ENCODE results near the gene PCDHA1.
A peak's percentile ranks its signal among the peaks of the same experiment; 100 is the strongest.

Gene PCDHA1

DNA sequence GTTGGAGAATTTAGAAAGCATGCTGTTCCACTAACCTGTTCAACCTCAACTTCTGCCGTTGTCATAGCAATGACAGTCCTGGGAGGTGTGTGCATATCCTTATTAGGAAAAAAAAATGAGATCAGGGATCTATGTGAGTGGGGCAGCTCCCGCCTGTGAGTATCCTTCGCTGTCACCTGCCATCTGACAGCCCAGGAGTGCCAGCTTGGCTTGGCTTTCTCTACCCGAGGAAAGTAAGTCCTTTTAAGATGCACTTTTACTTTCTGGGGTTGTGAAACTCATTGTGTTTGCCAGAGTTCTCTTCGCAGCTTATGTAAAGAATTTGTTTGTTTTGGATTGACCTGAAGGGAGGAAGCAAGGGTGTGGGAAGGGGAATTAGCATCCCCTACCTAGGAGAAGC is 202.2 kb downstream of the PCDHA1 start:
- Histone ChIP-seq H2BK12ac (ENCODE audit: low read length) (no peak overlapping the region), H3K4me1 (ENCODE audit: control insufficient read depth in 1 of 2, insufficient read depth in 2 of 2, low read length in 2 of 2) (peaks cover 9 to 34% of the 10 kb centered on the region in 2 experiments), H3K9ac (ENCODE audit: low read length) (peak overlapping the region; percentile 13), H2BK5ac (ENCODE audit: low read depth, low read length, poor library complexity) (peak overlapping the region; percentile 22), H4K12ac (ENCODE audit: low read depth, low read length) (no peak overlapping the region), H4K91ac (ENCODE audit: low read depth, low read length) (no peak overlapping the region), H3K4me3 (ENCODE audit: low read depth, low read length) (no peak overlapping the region), H3K79me1 (ENCODE audit: low read length) (peaks cover 20% of the 10 kb centered on the region), H4K8ac (ENCODE audit: low read depth, low read length) (no peak overlapping the region), H3K9me3 (ENCODE audit: insufficient read depth, low read depth, low read length) (no peaks in the 10 kb centered on the region), H3K23ac (ENCODE audit: low read length) (no peak overlapping the region), H3K79me2 (ENCODE audit: control insufficient read depth, insufficient read depth, low read length, poor library complexity) (no peaks in the 10 kb centered on the region), H2AFZ (ENCODE audit: insufficient read depth, low read length, poor library complexity) (no peak overlapping the region), H2BK120ac (ENCODE audit: insufficient read depth, low read length, poor library complexity) (peak overlapping the region; percentile 38), H3K4me2 (ENCODE audit: low read length) (peak overlapping the region; percentile 74), H3K36me3 (ENCODE audit: control insufficient read depth in 1 of 2, insufficient read depth in 2 of 2, low read length in 2 of 2) (no peaks in the 10 kb centered on the region), H3K14ac (ENCODE audit: low read length) (no peak overlapping the region), H2AK5ac (ENCODE audit: low read length) (no peak overlapping the region), H3K27ac (ENCODE audit: low read depth, low read length) (peak overlapping the region; percentile 79), H3K4ac (ENCODE audit: low read depth, low read length) (no peak overlapping the region), H3K27me3 (ENCODE audit: insufficient read depth, low read length) (no peaks in the 10 kb centered on the region), H3K18ac (ENCODE audit: low read length) (no peak overlapping the region)
- DNase-seq = no peak
- WGBS (ENCODE audit: extremely low coverage, insufficient coverage, insufficient read length) = no CpG with 5 or more reads among the region's 5 CpGs

DNA sequence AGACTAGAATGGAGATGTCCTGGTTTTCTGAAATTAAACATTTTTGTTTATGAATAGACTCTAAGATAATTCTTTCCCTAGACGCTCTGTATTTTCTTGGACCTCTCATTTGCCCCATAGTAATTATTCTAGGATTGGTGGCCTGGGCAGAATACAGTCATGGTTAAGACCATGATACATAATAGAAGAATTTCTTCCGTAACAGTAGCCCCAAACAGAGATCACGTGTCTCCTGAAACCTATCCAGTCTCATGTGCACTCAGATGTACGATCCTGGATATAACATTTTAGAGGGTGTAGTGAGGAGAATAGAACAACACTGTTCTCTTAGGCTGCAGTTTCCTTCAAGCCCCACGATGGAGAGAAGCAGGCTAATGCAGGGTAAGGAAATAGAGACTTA is 202.7 kb downstream of the PCDHA1 start:
- Histone ChIP-seq H2AK5ac (ENCODE audit: low read length) (no peak overlapping the region), H2BK12ac (ENCODE audit: low read length) (peak overlapping the region; percentile 90), H3K4ac (ENCODE audit: low read depth, low read length) (peak overlapping the region; percentile 30), H3K9ac (ENCODE audit: low read length) (no peak overlapping the region), H3K4me2 (ENCODE audit: low read length) (peak overlapping the region; percentile 10), H3K27ac (ENCODE audit: low read depth, low read length) (peak overlapping the region; percentile 27), H4K12ac (ENCODE audit: low read depth, low read length) (no peak overlapping the region), H3K14ac (ENCODE audit: low read length) (peak overlapping the region; percentile 48), H3K27me3 (ENCODE audit: insufficient read depth, low read length) (no peaks in the 10 kb centered on the region), H3K36me3 (ENCODE audit: control insufficient read depth in 1 of 2, insufficient read depth in 2 of 2, low read length in 2 of 2) (no peaks in the 10 kb centered on the region), H3K18ac (ENCODE audit: low read length) (no peak overlapping the region), H2BK5ac (ENCODE audit: low read depth, low read length, poor library complexity) (no peak overlapping the region), H3K79me2 (ENCODE audit: control insufficient read depth, insufficient read depth, low read length, poor library complexity) (no peaks in the 10 kb centered on the region), H3K4me3 (ENCODE audit: low read depth, low read length) (no peak overlapping the region), H2BK120ac (ENCODE audit: insufficient read depth, low read length, poor library complexity) (no peak overlapping the region), H4K8ac (ENCODE audit: low read depth, low read length) (no peak overlapping the region), H4K91ac (ENCODE audit: low read depth, low read length) (no peak overlapping the region), H2AFZ (ENCODE audit: insufficient read depth, low read length, poor library complexity) (no peak overlapping the region), H3K4me1 (ENCODE audit: control insufficient read depth in 1 of 2, insufficient read depth in 2 of 2, low read length in 2 of 2) (peaks cover 9 to 34% of the 10 kb centered on the region in 2 experiments), H3K9me3 (ENCODE audit: insufficient read depth, low read depth, low read length) (no peaks in the 10 kb centered on the region), H3K23ac (ENCODE audit: low read length) (no peak overlapping the region), H3K79me1 (ENCODE audit: low read length) (peaks cover 20% of the 10 kb centered on the region)
- WGBS (ENCODE audit: extremely low coverage, insufficient coverage, insufficient read length) = no CpG with 5 or more reads among the region's 5 CpGs
- no peak for DNase-seq

DNA sequence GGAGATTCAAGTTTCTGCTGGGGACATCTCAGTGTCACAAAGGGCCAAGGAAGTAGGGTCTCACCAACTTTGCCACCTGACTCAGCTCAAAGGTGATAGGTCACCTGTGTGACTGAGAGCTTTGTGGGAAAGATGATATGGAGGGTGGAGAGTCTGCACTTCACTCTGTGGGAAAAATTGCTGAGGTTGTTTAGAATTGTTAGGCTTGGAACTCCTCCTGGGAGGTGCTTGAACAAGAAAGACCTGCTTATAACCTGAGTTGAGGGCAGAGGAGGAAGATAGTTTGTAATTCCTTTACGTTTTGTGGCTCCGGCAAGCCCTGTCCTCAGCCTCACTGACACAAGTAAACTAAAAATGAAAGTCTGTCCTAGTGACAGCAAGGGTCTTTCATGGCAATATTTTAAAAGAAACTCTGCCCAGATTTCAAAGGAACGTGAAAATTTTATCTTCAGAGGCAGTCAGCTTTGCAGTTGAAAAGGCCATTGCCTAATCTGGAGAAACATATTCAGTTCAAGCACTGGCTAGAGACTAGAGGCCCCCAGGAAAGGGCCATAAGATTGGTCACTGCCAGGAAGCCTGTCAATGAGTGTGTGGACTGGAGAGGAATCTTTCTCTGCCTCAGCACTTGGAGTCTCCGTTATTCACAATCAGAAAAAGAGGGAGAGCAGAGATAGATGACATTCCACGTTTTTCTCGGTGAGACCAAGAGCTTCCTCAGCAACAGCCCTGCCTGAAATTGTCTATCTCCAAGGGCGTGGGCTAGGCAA is 203.5 kb downstream of the PCDHA1 start:
- no peak for DNase-seq
- no peak overlapping the region for H2AK5ac ChIP-seq (ENCODE audit: low read length)
- peak overlapping the region; percentile 41 for H2BK120ac ChIP-seq (ENCODE audit: insufficient read depth, low read length, poor library complexity)
- no peak overlapping the region for H3K4ac ChIP-seq (ENCODE audit: low read depth, low read length)
- H3K36me3 ChIP-seq (ENCODE audit: control insufficient read depth in 1 of 2, insufficient read depth in 2 of 2, low read length in 2 of 2) = no peaks in the 10 kb centered on the region
- H4K91ac ChIP-seq (ENCODE audit: low read depth, low read length) = no peak overlapping the region
- H3K18ac ChIP-seq (ENCODE audit: low read length) = no peak overlapping the region
- WGBS (ENCODE audit: extremely low coverage, insufficient coverage, insufficient read length) = no CpG with 5 or more reads among the region's 7 CpGs
- no peaks in the 10 kb centered on the region for H3K79me2 ChIP-seq (ENCODE audit: control insufficient read depth, insufficient read depth, low read length, poor library complexity)
- peak overlapping the region; percentile 62 for H3K4me2 ChIP-seq (ENCODE audit: low read length)
- no peak overlapping the region for H2AFZ ChIP-seq (ENCODE audit: insufficient read depth, low read length, poor library complexity)
- H3K27me3 ChIP-seq (ENCODE audit: insufficient read depth, low read length) = no peaks in the 10 kb centered on the region
- no peak overlapping the region for H3K23ac ChIP-seq (ENCODE audit: low read length)
- peaks cover 9 to 32% of the 10 kb centered on the region in 2 experiments for H3K4me1 ChIP-seq (ENCODE audit: control insufficient read depth in 1 of 2, insufficient read depth in 2 of 2, low read length in 2 of 2)
- no peak overlapping the region for H3K14ac ChIP-seq (ENCODE audit: low read length)
- H4K8ac ChIP-seq (ENCODE audit: low read depth, low read length) = peak overlapping the region; percentile 12
- peak overlapping the region; percentile 66 for H3K27ac ChIP-seq (ENCODE audit: low read depth, low read length)
- peak overlapping the region; percentile 61 for H2BK12ac ChIP-seq (ENCODE audit: low read length)
- no peaks in the 10 kb centered on the region for H3K9me3 ChIP-seq (ENCODE audit: insufficient read depth, low read depth, low read length)
- peak overlapping the region; percentile 69 for H3K9ac ChIP-seq (ENCODE audit: low read length)
- peaks cover 20% of the 10 kb centered on the region for H3K79me1 ChIP-seq (ENCODE audit: low read length)
- H4K12ac ChIP-seq (ENCODE audit: low read depth, low read length) = no peak overlapping the region
- no peak overlapping the region for H3K4me3 ChIP-seq (ENCODE audit: low read depth, low read length)
- no peak overlapping the region for H2BK5ac ChIP-seq (ENCODE audit: low read depth, low read length, poor library complexity)

DNA sequence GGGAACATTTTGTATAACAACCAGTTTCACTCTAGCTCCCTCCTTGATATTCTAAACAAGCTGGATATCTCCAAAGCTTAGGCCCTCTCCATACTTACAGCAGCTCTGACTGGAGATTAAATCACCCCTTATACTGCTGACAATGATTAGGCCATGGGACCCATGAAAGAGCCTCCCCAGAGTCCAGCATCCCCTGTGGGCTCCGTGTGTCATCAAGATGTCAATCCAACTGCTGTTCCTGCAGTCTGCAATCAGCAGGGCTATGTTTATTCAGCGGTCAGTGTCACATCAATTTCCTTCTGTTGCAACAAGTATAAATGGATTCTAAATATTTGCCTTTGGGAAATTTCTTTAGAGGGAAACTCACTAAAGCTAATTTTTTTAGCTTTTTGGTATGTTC is 206.9 kb downstream of the PCDHA1 start:
- no peak for DNase-seq
- Histone ChIP-seq H3K27ac (ENCODE audit: low read depth, low read length) (no peak overlapping the region), H3K9me3 (ENCODE audit: insufficient read depth, low read depth, low read length) (no peaks in the 10 kb centered on the region), H4K8ac (ENCODE audit: low read depth, low read length) (no peak overlapping the region), H3K14ac (ENCODE audit: low read length) (no peak overlapping the region), H2AFZ (ENCODE audit: insufficient read depth, low read length, poor library complexity) (no peak overlapping the region), H3K18ac (ENCODE audit: low read length) (no peak overlapping the region), H2BK5ac (ENCODE audit: low read depth, low read length, poor library complexity) (no peak overlapping the region), H4K91ac (ENCODE audit: low read depth, low read length) (no peak overlapping the region), H3K4me3 (ENCODE audit: low read depth, low read length) (no peak overlapping the region), H2BK120ac (ENCODE audit: insufficient read depth, low read length, poor library complexity) (no peak overlapping the region), H3K4me2 (ENCODE audit: low read length) (no peak overlapping the region), H3K4ac (ENCODE audit: low read depth, low read length) (no peak overlapping the region), H3K36me3 (ENCODE audit: control insufficient read depth in 1 of 2, insufficient read depth in 2 of 2, low read length in 2 of 2) (no peaks in the 10 kb centered on the region), H3K27me3 (ENCODE audit: insufficient read depth, low read length) (no peaks in the 10 kb centered on the region), H2BK12ac (ENCODE audit: low read length) (no peak overlapping the region), H3K79me1 (ENCODE audit: low read length) (peaks cover 8% of the 10 kb centered on the region), H4K12ac (ENCODE audit: low read depth, low read length) (no peak overlapping the region), H3K4me1 (ENCODE audit: control insufficient read depth in 1 of 2, insufficient read depth in 2 of 2, low read length in 2 of 2) (peaks cover 5 to 18% of the 10 kb centered on the region in 2 experiments), H3K9ac (ENCODE audit: low read length) (no peak overlapping the region), H2AK5ac (ENCODE audit: low read length) (no peak overlapping the region), H3K79me2 (ENCODE audit: control insufficient read depth, insufficient read depth, low read length, poor library complexity) (no peaks in the 10 kb centered on the region), H3K23ac (ENCODE audit: low read length) (no peak overlapping the region)
- WGBS (ENCODE audit: extremely low coverage, insufficient coverage, insufficient read length) = no CpG with 5 or more reads among the region's 2 CpGs

Data from trophoblast cell (in vitro differentiated cells and primary cell).